ENCODE measurements around the gene PTGIR.

PTGIR gene

GRCh38 chr19:46598372-46598917 is 26.4 kb downstream of the PTGIR start:
- no peak for DNase-seq

GRCh38 chr19:46596008-46596407 is 28.9 kb downstream of the PTGIR start:
- DNase-seq: no peak

- DNase-seq: no peak
These were observed 33.0 kb downstream of the PTGIR start for GRCh38 chr19:46591870-46592269.

GRCh38 chr19:46591254-46591653 is 33.6 kb downstream of the PTGIR start:
- no peak for DNase-seq

- no peak for DNase-seq
These were observed 37.0 kb downstream of the PTGIR start for GRCh38 chr19:46587861-46588260.

DNA sequence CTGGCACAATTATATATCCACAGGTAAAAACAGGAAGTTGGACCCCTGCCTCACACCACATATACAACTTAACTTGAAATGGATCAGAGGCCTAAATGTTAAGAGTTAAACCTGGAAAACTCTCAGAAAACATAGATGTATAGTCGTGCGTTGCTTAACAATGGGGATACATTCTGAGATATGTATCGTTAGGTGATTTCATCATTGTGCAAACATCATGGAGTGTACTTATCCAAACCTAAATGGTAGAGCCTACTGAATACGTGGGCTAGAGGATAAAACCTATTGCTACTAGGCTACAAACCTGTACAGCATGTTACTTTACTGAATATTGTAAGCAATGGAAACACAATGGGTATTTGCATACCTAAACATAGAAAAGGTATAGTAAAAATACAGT is 38.6 kb downstream of the PTGIR start:
- DNase-seq: no peak

DNA sequence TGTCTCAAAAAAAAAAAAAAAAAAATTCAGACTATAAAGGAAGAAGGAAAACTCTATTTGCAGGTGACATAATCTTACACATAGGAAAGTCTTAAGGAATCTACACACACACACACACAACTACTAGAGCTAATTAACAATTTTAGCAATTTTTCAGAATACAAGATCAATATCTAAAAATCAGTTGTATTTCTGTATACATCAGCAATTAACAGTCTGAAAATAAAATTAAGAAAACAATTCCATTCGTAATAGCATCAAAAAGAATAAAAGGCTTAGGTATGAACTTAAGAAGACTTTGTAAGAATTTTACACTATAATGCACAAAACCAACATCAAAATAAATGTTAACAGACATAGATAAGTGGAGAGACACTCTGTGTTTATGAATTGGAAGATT is 39.4 kb downstream of the PTGIR start:
- no peak for DNase-seq

- DNase-seq: no peak
These were observed 44.6 kb downstream of the PTGIR start for GRCh38 chr19:46580247-46580646.

DNA sequence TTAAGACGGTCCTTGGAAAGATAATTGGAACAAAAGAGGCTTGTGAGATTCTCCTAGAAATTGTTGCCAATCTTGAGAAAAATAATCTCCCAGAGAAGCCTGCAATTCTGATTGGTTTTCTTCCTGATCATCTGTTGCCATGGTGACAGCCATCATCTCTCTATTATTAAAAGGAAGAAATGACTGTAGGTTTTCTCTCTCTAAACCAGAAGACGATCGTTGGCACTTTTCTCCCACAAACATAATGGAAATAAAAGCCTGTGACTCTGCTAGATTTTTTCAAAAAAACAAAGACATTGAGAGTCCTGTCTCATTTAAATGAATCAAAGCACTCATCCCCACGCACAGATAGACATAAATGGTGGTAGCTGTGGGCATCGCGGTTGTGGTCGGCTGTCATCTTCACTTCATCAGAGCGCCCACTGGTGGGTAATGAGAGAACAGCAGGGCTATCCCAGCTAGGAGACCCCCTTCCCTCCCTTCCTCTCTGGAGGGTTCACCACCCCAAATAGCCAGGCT is 45.5 kb downstream of the PTGIR start:
- peak; percentile 69 for DNase-seq

DNA sequence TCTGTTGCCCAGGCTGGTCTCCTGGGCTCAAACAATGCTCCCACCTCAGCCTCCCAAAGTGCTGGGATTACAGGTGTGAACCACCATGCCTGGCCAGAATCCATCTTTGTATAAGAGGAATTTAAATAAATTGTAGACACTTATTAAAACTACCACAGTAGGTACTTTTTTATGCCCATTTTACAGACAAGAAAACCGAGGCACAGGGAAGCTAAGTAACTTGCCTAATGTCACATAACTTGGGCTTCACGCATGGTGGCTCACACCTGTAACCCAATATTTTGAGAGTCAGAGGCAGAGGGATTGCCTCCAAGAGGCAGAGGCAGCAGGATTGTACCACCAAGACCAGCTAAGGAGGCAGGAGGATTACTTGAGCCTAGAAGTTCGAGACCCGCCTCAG is 46.4 kb downstream of the PTGIR start:
- DNase-seq: no peak

- no peak for DNase-seq
These were observed 50.4 kb downstream of the PTGIR start for GRCh38 chr19:46574533-46574932.

DNA sequence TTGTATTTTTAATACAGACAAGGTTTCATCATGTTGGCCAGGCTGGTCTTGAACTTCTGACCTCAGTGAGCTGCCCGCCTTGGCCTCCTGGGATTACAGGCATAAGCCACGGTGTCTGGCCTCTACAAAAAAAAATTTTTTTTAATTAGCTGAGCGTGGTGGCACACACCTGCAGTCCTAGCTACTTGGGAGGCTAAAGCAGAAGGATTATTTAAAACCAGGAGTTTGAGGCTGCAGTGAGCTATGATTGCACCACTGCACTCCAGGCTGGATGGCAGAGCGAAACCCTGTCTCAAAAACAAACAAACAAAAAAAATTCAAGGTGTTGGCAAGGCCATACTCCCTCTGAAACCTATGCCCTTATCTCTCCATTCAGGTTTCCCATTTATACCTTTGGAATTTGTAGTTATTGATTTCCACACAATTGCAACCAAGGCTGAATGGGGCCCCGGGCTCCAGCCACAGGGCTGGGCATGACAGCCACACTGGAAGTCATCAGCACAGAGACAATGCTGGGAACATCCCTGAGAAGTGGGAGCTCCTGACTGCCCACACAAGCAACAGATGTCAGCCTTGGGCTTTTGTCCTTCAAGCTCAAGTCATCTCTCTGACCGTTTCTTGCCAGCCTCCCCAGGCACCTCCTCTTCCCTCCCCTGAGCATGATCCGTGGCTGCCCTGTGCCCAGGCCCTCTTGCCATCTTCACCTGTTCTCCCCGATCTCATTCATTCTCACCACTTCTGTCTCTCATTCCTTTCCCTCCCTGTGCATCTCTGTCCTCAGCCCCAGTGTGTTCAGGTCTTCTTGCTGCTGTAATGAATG is 51.0 kb downstream of the PTGIR start:
- no peak for DNase-seq

- peak; percentile 7 for DNase-seq
These were observed 53.4 kb downstream of the PTGIR start for GRCh38 chr19:46571495-46571894.
